ENCODE data around the gene FAM240A. TPM values are rescaled to one million over a fixed set of nuclear protein-coding genes. Genes with fewer than 3 reads are reported as not detected.

The FAM240A gene
- total RNA-seq, 1 donor from 2014 or later: not detected

DNA sequence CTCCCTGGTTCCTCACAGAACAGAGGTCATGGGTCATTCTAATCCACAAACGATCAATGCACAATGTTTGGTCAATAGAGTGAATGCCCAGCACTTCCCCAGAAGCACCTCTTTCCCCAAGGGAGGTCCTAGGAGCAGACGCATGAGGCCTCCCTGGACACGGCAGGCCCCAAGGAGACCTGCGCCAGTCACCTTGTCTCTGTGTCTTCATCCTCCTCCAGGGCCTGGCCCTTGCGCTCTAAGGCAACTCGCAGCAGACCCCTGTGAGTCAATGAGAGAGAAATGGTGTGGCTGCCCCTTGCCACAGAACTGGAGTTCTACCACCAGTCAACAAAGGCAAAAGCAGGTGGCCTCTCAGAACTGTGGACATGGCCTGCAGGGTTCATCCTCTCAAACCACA, 63.1 kb downstream of the FAM240A start:
- no peaks in the 10 kb centered on the region for H3K36me3 Mint-ChIP-seq (ENCODE audit: low read depth)
- intact Hi-C loops (cut with micrococcal nuclease): no loop called here
- no peak overlapping the region for H3K27ac Mint-ChIP-seq
- no peak for DNase-seq
- H3K4me1 Mint-ChIP-seq: no peaks in the 10 kb centered on the region
- no peak overlapping the region for H3K4me3 Mint-ChIP-seq
- no peaks in the 10 kb centered on the region for H3K9me3 Mint-ChIP-seq
- no peaks in the 10 kb centered on the region for H3K27me3 Mint-ChIP-seq

Other genes with a start within 250 kb of the FAM240A start
- 1.7 and 2.3 TPM in 2 replicates for gene CCR5, start 241.6 kb upstream of the FAM240A start, total RNA-seq
- 1.7 and 1.9 TPM in 2 replicates for gene CCRL2, start 205.3 kb upstream of the FAM240A start, total RNA-seq
- not detected in 2 replicates for gene LTF, start 147.6 kb upstream of the FAM240A start, total RNA-seq
- gene RTP3, start 114.5 kb upstream of the FAM240A start, total RNA-seq: not detected in 2 replicates
- not detected in 2 replicates for gene LRRC2, start 46.2 kb upstream of the FAM240A start, total RNA-seq
- 0.47 and 0.99 TPM in 2 replicates for gene ALS2CL, start 81.2 kb downstream of the FAM240A start, total RNA-seq
- 0.19 TPM in 1 of 2 replicates, not detected in the other for gene TMIE, start 88.9 kb downstream of the FAM240A start, total RNA-seq
- gene PRSS50, start 105.3 kb downstream of the FAM240A start, total RNA-seq: not detected in 2 replicates